Measurements from ENCODE around the gene TAF4.

Gene TAF4

GRCh38 chr20:62030834-62031434, 34.7 kb downstream of the TAF4 start:
- H3K4me3 ChIP-seq (ENCODE audit: control insufficient read depth, low read depth, low read length), result no peak overlapping the region
- no peak for DNase-seq (ENCODE audit: low read depth)
- TF ChIP-seq CTCF (conservative IDR thresholded peaks at IDR 0.05; ENCODE audit: control insufficient read depth, insufficient read depth, low read depth, low read length), result no peak

- H3K4me3 ChIP-seq (ENCODE audit: control insufficient read depth, low read depth, low read length), result no peak overlapping the region
- DNase-seq (ENCODE audit: low read depth), result no peak
- TF ChIP-seq CTCF (conservative IDR thresholded peaks at IDR 0.05; ENCODE audit: control insufficient read depth, insufficient read depth, low read depth, low read length), result no peak
These were observed 35.3 kb downstream of the TAF4 start for GRCh38 chr20:62030357-62030756.

- no peak for DNase-seq (ENCODE audit: low read depth)
- TF ChIP-seq CTCF (conservative IDR thresholded peaks at IDR 0.05; ENCODE audit: control insufficient read depth, insufficient read depth, low read depth, low read length), result no peak
- H3K4me3 ChIP-seq (ENCODE audit: control insufficient read depth, low read depth, low read length), result no peak overlapping the region
These were observed 35.7 kb downstream of the TAF4 start for GRCh38 chr20:62029949-62030348.

GRCh38 chr20:62029296-62029695, 36.4 kb downstream of the TAF4 start:
- H3K4me3 ChIP-seq (ENCODE audit: control insufficient read depth, low read depth, low read length), result no peak overlapping the region
- no peak for DNase-seq (ENCODE audit: low read depth)
- no peak for TF ChIP-seq CTCF (conservative IDR thresholded peaks at IDR 0.05; ENCODE audit: control insufficient read depth, insufficient read depth, low read depth, low read length)

GRCh38 chr20:62028384-62028783, 37.3 kb downstream of the TAF4 start:
- no peak overlapping the region for H3K4me3 ChIP-seq (ENCODE audit: control insufficient read depth, low read depth, low read length)
- TF ChIP-seq CTCF (conservative IDR thresholded peaks at IDR 0.05; ENCODE audit: control insufficient read depth, insufficient read depth, low read depth, low read length), result no peak
- DNase-seq (ENCODE audit: low read depth), result no peak

GRCh38 chr20:62027698-62028321, 37.9 kb downstream of the TAF4 start:
- DNase-seq (ENCODE audit: low read depth), result no peak
- no peak overlapping the region for H3K4me3 ChIP-seq (ENCODE audit: control insufficient read depth, low read depth, low read length)
- TF ChIP-seq CTCF (conservative IDR thresholded peaks at IDR 0.05; ENCODE audit: control insufficient read depth, insufficient read depth, low read depth, low read length), result no peak

Measured in fibroblast of mammary gland (primary cell).